Stimulated activated CD4-positive, alpha-beta T cell treated with anti-CD3 and anti-CD28 coated beads, Interleukin-4, amount 100 ng/mL, for 4 hours (primary cell): ENCODE data around the gene PDSS2.
A peak's percentile ranks its signal among the peaks of the same experiment; 100 is the strongest.
"Not testable (repeated sequence)": the region's sequence is repeated elsewhere in the genome, so short reads cannot be mapped to it uniquely, and the experiment has no call there.

Source experiments
- DNase-seq, 2 experiments: peaks; one replicate each; pipeline ENCODE4 v3.0.0-alpha.2; 2020

Gene PDSS2

DNA sequence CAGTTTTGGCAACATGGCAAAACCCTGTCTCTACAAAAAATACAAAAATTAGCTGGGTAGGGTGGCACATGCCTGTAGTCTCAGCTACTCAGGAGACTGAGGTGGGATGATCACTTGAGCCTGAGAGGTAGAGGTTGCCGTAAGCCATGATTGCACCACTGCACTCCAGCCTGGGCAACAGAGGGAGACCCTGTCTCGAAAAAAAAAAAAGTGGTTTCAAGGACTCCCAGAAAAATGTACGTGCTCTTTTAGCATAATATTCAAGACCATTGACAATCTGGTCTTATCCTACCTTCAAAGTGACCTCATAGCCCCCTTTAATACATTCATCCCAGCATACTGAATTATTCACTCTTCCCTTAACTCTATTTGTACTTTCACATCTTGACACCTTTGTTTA is 16.0 kb upstream of the PDSS2 start:
- DNase-seq: not testable (repeated sequence)

DNA sequence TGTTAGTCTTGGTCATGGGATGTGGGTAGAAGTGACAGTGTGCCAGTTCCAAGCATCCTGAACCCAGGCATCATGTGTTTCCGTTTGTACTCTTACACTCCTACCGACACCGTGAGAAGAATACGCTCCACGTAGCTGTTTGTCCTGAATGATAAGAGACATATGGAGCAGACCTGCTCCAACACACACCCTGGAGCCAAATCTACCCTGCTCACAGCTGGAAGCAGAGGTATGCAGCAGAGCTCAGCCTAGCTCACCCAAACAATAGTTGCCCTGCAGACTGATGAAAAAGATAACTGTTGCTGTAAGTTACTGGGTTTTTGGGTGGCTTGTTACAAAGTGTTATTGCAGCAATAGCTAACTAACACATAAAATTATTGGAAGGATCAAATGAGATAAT is 14.3 kb upstream of the PDSS2 start:
- DNase-seq: no peak

DNA sequence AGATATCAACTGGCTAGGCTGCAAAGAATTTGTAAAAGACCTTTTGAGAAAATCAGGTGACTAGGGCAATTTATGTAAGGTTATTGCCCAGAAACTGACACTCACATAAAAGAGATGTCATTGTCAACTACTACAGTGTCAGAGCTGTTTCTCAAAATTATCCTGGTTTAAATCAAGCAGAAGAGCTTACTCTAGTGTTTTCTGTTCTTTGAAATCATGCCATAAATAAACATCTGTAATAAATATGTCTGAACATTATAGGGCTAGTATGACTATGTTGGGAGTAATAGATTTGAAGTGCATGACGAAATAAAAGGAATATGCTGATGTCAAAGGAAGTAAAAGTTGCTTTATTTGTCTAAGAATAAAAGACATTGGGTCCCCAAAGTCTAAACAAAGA is 11.0 kb upstream of the PDSS2 start:
- DNase-seq: no peak

DNA sequence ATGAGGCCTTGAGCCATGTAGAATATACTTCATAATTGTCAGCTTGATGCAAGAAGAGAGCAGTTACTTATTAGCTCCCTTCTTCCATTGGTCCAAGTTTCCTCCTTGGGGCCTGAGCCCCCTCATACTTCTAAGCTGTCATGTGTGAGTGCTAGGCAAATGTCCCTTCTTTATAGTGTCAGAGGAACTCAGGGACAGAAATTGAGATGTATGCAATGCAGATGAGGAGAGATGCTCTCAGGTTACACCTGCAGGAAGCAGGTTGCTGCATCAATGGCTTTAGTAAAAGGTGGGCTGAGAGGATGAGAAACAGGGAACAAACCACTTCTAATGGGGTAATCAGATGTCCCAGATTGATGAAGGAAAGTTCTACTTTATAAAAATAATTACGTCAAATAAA is 6.7 kb upstream of the PDSS2 start:
- DNase-seq: no peak

DNA sequence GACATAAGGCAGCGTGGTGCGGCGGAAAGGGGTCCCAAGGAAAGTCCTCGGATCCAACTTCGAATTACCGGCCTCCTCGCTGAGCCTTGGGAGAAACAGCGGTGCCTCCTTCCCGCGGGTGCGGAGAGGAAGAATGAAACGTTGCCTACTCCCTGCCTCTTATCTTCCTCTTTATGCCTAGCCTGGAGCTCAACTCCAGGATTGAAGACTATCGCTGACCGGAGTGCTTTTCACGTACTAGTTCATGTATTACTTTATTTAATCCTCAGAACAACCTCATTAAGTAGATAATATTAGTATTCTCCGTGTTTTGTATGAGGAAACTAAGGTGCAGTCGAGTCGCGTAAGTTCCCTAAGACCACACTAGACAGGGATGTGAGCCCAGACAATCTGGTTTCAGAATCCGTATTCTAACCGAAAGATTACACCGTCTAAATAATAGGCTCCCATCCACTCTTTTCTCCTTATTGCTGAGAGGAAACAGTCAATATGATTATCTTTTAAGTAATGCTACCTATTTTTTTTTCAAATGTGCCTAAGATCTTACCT is 793 bp upstream of the PDSS2 start:
- no peak for DNase-seq

DNA sequence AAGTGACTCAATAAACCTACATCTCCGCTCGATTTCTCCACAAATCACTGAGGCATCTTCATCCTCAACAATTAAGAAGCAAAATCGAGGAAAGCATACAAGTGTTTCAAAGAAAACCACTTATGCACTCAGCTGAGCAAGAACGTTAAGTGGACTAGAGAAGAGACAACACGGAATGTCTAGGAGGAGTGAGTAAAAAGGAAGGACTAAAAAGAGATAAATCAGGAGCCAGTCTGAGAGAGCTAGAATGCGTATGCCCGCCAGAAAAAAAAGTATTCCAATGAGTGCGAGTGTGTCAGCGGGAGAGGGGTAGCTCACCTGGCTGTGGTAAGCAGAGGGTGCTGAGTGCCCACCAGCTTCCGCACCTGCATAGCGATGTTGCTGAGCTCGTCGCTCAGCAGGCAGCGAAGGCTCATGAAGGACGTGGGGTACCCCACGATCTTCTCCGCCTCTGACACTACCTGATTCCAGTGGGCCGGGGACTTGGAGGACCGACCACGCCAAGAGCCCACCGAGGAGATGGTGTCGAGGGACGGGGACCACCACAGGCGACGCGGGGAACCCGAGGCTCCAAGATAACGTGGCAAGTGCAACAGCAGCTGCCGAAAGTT is 587 bp downstream of the PDSS2 start:
- peak in 1 of 2 experiments; percentile 16 for DNase-seq

DNA sequence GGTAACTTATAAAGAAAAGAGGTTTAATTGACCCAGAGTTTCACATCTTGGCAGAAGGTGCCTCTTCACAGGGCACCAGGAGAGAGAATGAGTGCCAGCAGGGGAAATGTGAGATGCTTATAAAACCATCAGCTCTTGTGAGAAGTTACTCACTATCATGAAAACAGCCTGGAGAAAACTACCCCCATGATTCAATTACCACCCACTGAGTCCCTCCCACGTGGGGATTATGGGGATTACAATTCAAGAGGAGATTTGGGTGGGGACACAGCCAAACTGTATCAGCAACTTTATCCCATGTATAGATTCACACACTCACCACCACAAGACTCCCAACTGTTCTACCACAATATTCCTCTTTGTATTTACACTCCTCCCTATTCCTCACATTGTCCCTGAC is 10.6 kb downstream of the PDSS2 start:
- DNase-seq: no peak

DNA sequence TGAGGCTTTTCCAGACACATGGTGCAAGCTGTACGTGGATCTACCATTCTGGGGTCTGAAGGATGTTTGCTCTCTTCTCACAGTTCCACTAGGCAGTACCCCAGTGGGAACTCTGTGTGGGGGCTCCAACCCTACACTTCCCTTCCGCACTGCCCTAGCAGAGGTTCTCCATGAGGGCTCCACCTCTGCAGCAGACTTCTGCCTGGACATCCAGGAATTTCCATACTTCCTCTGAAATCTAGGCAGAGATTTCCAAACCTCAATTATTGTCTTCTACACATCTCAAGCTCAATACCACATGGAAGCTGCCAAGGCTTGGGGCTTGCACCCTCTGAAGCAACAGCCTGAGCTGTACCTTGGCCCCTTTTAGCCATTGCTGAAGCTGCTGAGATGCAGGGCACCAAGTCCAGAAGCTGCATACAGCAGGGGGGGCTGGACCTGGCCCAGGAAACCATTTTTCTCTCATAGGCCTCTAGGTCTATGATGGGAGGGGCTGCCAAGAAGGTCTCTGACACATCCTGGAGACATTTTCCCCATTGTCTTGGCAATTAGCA is 11.6 kb downstream of the PDSS2 start:
- no peak for DNase-seq

DNA sequence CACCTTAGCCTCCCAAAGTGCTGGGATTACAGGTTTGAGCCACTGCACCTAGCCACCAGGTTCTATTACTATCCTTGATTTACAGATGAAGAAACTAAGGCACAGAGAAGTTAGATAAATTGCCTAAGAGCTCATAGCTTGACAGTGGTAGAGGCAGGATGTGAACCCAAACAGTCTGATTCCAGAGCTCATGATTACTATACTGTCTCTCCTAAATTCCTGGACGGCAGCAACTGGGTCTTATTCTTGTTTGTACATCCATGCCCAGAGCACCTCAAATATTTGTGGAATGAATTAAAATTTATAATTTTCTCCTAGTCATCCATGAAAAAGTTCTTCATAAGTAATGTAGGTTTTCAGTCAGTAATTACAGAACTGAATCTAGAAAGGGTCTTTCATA is 15.1 kb downstream of the PDSS2 start:
- no peak for DNase-seq

DNA sequence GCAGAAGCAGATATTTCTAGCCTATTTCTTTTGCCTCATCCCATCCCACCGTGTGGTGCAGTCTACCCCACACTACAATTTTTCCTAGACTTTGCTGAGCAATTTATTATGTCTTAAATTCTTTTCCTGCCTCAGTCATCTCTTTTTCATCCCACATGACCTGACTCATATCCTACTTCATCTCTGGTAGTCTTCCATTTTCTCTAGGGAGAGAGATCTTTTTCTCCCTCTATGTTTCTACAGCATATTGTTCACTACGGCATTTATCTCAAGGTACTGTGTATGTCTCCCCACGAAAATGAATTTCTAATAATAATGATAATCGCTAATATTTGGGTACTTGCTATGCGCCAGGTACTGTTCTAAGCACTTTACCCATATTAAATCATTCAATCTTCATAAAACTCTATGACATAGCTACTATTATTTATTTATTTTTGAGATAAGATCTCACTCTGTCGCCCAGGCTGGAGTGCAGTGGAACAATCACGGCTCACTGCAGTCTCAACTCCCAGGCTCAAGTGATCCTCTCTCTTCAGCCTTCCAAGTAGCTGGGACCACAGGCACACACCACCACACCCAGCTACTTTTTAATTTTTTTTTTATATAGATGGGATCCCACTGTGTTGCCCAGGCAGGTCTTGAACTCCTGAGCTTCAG is 15.6 kb downstream of the PDSS2 start:
- DNase-seq: no peak

DNA sequence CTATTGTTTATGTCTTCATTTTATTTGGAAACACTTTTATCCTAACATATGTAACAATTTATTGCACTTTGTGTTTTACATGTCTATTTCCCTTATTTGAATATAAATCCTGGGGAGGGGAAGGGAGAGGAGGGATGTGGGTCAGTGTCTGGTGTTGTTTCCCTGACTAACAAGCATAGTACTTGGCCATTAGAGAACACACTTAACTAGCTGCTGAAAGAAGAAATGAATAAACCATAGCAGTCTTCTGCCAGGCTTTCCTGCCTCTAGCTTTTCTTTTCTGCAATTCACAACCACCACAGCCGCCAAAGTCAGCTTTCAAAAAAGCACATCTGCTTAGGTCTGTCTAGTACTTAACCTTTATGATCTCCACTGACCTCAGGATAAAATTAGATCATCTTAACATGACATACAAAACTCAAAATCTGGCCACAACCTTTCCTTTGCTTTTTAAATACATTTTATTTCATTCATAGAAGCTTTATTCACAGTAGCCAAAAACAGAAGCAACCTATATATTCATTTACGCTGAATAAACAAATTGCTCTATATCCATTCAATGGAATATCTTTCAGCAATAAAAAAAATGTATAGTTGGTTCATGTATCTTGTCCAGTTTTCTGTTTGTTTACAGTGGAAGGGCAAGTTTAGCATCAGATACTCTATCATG is 16.3 kb downstream of the PDSS2 start:
- no peak for DNase-seq

DNA sequence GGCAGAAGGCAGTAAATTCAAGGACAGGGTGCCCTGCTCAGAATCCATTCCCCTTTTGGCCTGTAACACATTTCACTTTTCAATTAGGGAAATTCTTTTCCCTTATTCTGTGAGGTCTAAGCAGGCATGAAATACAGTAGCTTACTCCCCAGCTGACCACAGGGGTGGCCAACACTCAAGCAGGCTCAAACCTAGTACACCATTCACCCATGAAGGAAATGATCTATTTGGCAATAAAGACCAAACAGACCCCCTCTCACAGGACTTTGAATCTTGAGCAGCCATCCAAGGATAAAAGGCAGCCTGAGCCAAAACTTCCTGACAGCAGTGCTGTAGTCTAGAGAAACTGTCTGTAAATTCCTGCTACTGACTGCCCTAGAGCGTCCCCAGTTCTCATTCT is 17.7 kb downstream of the PDSS2 start:
- DNase-seq: no peak

DNA sequence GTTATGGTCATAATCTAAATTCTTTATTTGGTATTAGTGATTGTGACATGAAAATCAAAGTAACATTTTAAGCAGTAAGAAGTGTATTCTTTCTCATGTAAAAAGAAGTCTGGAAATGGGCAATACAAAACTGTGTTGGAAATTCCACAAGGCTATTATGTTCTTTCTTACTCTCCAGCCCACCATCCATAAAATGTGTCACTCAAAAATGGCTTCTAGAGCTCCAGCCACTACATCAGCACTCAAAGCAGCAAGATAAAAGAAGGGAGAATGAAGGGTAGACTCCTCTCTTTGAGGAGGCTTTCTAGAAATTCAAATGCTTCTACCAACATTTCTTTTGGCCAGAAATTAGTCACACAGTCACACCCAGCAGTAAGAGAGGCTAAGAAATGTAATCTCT is 18.4 kb downstream of the PDSS2 start:
- DNase-seq: no peak

DNA sequence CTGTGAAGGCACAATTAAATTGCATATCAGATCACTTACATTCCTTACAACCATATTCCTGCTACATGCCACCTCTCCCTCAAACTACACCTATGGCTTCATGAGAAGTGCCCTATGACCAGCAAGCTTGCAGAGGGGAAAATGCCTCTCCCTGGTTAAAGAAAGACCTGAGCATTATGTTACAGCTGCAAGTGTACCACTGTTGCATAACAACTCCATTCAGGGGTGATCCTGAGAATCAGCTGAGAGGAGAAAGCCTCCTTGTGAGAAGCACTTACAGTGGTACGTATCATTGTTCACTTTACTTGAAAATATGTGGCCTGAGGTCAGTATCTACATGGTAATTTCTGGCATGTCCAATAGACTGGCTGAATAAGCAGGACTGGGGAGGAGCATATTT is 20.0 kb downstream of the PDSS2 start:
- DNase-seq: no peak

DNA sequence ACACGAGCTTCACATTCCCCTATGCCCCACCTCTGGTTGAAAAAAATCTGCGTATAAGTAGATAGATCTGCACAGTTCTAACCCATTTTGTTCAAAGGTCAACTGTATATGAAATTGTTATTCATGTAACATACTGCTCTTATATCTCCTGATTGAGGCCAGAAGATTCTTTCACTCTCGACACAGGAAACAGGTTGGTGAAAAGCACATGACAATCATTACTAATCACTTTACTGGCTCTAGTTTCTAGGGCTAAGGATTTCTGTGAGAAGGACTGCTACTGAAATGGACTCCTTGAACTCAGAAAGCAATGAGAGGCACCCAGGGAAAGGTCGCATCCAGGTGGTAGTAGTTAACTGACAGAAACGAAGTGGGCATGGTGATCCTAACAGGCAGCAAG is 21.7 kb downstream of the PDSS2 start:
- no peak for DNase-seq

DNA sequence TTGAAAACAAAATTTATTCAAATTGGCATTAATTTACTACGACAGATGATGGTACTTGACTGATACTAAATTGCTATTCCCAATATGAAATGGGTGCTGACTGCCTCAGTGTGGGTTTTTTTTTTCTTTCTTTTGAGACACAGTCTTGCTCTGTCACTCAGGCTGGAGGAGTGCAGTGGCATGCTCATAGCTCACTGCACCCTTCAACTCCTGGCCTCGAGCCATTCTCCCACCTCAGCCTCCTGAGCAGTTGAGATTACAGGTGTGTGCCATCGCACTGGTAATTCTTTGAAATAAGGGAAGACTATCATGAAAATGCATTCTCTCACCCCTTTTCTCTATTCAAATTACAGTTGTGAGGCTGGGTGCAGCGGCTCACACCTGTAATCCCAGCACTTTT is 22.5 kb downstream of the PDSS2 start:
- DNase-seq: no peak

DNA sequence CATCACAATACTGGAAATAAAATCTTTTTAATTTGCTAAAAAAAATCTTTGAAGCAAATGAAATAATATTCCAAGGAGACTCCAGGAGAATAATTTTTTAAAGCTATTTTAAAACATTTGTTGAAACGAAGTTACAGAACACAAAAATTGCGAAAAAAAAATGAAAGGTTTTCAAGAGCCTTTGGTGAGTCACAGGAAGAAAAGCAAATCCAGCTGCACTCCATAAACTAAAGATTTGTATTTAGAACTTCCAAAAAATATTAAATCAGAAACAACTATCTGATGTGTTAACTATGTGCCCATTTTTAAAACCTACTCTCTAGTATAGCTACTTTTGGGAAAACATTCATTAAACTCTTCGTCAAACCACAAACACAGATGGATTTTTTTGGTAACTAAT is 23.6 kb downstream of the PDSS2 start:
- no peak for DNase-seq

DNA sequence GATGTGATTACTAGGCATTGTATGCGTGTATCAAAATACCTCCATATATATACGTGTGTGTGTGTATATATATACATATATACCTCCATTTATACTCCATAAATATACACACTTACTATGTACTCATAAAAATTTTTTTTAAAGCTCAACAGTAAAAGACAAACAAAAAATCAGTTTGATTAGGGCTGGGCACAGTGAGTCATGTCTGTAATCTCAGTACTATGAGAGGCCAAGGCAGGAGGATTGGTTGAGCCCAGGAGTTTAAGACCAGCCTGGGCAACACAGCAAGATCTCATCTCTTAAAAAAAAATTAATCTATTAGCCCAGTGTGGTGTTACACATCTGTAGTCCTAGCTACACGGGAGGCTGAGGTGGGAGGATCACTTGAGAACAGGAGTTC is 24.6 kb downstream of the PDSS2 start:
- DNase-seq: no peak

DNA sequence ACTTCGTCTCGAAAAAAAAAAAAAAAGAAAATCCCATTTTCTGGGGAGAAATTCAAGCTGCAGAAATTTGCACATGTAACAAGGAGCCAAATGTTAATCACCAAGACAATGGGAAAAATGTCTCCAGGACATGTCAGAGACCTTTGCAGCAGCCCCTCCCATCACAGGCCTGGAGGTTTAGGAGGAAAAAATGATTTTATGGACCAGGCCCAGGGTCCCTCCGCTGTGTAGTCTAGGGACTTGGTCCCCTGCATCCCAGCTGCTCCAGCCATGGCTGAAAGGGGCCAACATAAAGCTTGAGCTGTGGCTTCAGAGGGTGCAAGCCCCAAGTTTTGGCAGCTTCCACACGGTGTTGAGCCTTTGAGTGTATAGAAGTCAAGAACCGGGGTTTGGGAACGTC is 33.4 kb downstream of the PDSS2 start:
- DNase-seq: not testable (repeated sequence)

DNA sequence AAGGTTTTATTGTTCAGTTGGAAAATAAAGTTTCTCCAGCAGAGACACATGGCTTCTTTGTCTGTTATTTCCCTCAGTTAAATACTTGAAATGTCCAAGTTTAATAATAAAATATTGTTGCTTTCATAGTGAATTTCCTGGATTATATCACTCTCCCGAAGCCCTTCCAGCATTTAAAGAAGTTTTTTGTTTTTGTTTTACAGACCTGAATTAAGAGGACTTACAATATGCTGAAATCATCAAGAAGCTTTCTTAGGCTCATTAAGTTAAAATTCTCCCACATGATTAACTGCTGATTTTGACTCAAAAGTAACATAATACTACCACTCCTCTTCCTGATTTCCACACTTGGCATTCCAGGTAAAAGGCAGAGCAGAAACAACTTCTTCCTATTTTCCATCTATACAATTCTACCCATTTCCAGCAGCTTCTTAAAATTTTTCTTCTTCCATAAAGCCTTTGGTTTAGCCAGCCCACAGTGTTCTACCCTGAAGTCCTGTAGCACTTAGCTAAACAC is 35.8 kb downstream of the PDSS2 start:
- no peak for DNase-seq

DNA sequence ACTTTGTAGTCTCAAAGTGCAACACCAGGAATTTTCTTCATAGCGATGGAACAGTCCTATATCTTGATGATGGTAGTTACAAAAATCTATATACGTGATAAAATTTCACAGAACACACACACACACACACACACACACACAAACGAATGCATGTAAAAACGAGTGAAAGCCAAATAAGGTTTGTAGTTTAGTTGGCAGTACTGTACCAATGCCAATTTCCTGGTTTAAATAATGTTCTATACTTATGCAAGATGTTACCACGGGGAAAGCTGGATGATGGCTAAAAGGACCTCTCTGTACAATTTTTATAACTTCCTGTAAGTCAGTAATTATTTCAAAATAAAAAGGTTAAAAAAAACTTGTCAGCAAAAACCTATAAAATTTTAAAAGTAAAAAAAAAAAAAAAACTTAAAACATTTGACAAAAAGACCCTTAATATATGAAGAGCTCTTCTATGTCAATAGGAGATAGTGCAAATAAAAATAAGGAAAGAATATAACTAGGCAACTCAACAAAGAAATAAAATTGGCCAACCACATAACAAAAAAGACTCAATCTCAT is 37.6 kb downstream of the PDSS2 start:
- no peak for DNase-seq

DNA sequence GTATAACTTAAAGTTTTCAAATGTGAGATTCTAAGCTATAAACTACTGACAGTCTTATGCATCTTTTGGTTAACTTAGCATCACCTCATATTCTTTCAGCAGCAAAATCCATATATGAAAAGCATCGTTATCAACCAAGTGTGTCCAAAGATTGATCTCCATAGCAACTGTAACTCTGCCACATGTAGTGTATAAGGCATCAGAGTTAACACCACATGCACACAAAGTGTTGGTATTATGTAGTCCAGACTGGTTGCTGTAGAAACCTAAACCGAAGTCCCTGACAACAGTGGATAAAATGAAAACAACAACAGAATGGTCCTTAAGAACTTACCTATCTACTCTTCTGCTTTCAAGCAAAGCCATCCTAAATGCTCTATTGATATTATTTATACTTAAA is 39.6 kb downstream of the PDSS2 start:
- DNase-seq: no peak

DNA sequence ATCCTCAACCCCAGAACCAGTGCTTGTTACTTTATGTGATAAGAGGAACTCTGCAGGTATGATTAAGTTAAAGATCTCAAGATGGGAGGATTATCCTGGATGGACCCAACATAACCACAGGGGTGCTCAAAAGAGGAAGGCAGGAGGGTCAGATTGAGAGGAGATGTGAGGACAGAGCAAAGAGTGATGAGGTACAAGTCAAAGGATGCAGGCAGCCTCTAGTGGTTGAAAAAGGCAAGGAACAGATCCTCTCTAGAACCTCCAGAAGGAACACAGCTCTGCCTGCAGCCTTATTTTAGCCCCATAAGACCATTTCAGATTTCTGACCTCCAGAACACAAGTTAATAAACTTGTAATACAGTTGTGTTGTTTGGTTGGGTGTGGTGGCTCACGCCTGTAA is 41.2 kb downstream of the PDSS2 start:
- DNase-seq: no peak

DNA sequence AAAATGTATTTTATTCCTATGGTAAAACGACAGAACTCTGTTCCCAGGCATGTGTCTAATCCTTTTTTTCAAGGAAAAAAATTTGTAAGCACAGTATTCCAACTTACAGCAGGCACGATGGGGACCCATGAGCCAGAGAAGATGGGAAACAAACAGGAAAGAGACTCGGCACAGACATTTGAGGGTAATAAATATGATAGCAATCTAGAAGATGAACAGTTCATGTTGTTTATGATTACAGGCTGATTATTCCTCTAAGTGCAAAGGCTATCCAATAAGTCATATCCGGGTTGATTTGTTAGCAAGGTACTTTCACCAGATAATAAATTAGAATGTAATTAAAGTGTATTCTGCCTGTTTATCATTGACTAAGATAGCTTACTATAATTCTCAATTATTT is 43.2 kb downstream of the PDSS2 start:
- no peak for DNase-seq
